H9 (cell line): ENCODE results near the gene LHFPL6. TPM values are rescaled to one million over a fixed set of nuclear protein-coding genes. Genes with fewer than 3 reads are reported as not detected.

Source experiments
- DNase-seq: peaks from one replicate; pipeline ENCODE4 v3.0.0-alpha.2; 2017
- H2AFZ ChIP-seq: one replicate; pipeline ENCODE4 v1.6.1; 2013; ENCODE audit warnings: mild to moderate bottlenecking, low read length, control low read depth, moderate library complexity
- H2AK5ac ChIP-seq: 2 replicates; pipeline ENCODE4 v1.6.1; 2013; ENCODE audit warnings: low read length, control low read depth, mixed read lengths; ENCODE audit not compliant: insufficient read length
- H2BK120ac ChIP-seq: one replicate; pipeline ENCODE4 v1.6.1; 2013; ENCODE audit warnings: low read depth, mild to moderate bottlenecking, low read length, control low read depth, inconsistent platforms; ENCODE audit not compliant: poor library complexity, severe bottlenecking
- H2BK12ac ChIP-seq: 2 replicates; pipeline ENCODE4 v1.6.1; 2013; ENCODE audit warnings: low read length, control low read depth, mixed read lengths, low read depth; ENCODE audit not compliant: insufficient read length
- H2BK15ac ChIP-seq: 2 replicates; pipeline ENCODE4 v1.6.1; 2013; ENCODE audit warnings: low read depth, low read length, control low read depth
- H2BK20ac ChIP-seq: one replicate; pipeline ENCODE4 v1.6.1; 2013; ENCODE audit warnings: low read depth, mild to moderate bottlenecking, low read length, control low read depth, inconsistent platforms; ENCODE audit not compliant: poor library complexity, severe bottlenecking
- H2BK5ac ChIP-seq: 2 replicates; pipeline ENCODE4 v1.6.1; 2013; ENCODE audit warnings: low read length, control low read depth, mixed read lengths; ENCODE audit not compliant: insufficient read length
- H3K14ac ChIP-seq: 2 replicates; pipeline ENCODE4 v1.6.1; 2013; ENCODE audit warnings: low read length, control low read depth; ENCODE audit not compliant: insufficient read depth
- H3K18ac ChIP-seq: 2 replicates; pipeline ENCODE4 v1.6.1; 2013; ENCODE audit warnings: low read depth, mild to moderate bottlenecking, mixed read lengths, low read length, control low read depth; ENCODE audit not compliant: insufficient read length
- H3K23ac ChIP-seq: 2 replicates; pipeline ENCODE4 v1.6.1; 2013; ENCODE audit warnings: low read length, control low read depth, mixed read lengths, low read depth; ENCODE audit not compliant: insufficient read length
- H3K23me2 ChIP-seq: 2 replicates; pipeline ENCODE4 v1.6.1; 2013; ENCODE audit warnings: low read depth, mild to moderate bottlenecking, mixed read lengths, low read length, control low read depth; ENCODE audit not compliant: insufficient read length, poor library complexity, severe bottlenecking
- H3K27ac ChIP-seq: 2 replicates; pipeline ENCODE4 v1.5.1; 2013; ENCODE audit warnings: low read length, control low read depth, mixed read lengths, low read depth; ENCODE audit not compliant: insufficient read length
- H3K27me3 ChIP-seq: 2 replicates; pipeline ENCODE4 v1.6.1; 2013; ENCODE audit warnings: low read length, control low read depth, inconsistent platforms; ENCODE audit not compliant: insufficient read depth
- H3K4ac ChIP-seq: 2 replicates; pipeline ENCODE4 v1.6.1; 2013; ENCODE audit warnings: low read depth, mild to moderate bottlenecking, control low read depth, inconsistent platforms, low read length, moderate library complexity
- H3K4me1 ChIP-seq: 2 replicates; pipeline ENCODE4 v1.6.1; 2013; ENCODE audit warnings: low read length, control low read depth, inconsistent platforms; ENCODE audit not compliant: insufficient read depth
- H3K4me2 ChIP-seq: 2 replicates; pipeline ENCODE4 v1.6.1; 2013; ENCODE audit warnings: low read length, control low read depth, mixed read lengths; ENCODE audit not compliant: insufficient read length, insufficient read depth
- H3K56ac ChIP-seq: 2 replicates; pipeline ENCODE4 v1.6.1; 2013; ENCODE audit warnings: low read depth, mild to moderate bottlenecking, mixed read lengths, low read length, control low read depth; ENCODE audit not compliant: insufficient read length
- H3K79me1 ChIP-seq: 2 replicates; pipeline ENCODE4 v1.6.1; 2013; ENCODE audit warnings: low read depth, mild to moderate bottlenecking, moderate library complexity, low read length, control low read depth, inconsistent platforms; ENCODE audit not compliant: insufficient read depth, poor library complexity, severe bottlenecking
- H3K79me2 ChIP-seq: 2 replicates; pipeline ENCODE4 v1.6.1; 2013; ENCODE audit warnings: low read length, control low read depth, inconsistent platforms; ENCODE audit not compliant: insufficient read depth
- H3K9ac ChIP-seq: 2 replicates; pipeline ENCODE4 v1.6.1; 2013; ENCODE audit warnings: low read length, control low read depth, mixed read lengths; ENCODE audit not compliant: insufficient read length; ENCODE audit errors: extremely low read depth
- H3K9me3 ChIP-seq: one replicate; pipeline ENCODE4 v1.6.1; 2013; ENCODE audit warnings: low read depth, low read length, inconsistent platforms; ENCODE audit not compliant: control insufficient read depth
- H3T11ph ChIP-seq: one replicate; pipeline ENCODE4 v1.6.1; 2013; ENCODE audit warnings: mild to moderate bottlenecking, low read length, control low read depth, inconsistent platforms
- H4K20me1 ChIP-seq: one replicate; pipeline ENCODE4 v1.6.1; 2013; ENCODE audit not compliant: control insufficient read depth, insufficient read length, insufficient read depth
- H4K5ac ChIP-seq: 2 replicates; pipeline ENCODE4 v1.6.1; 2013; ENCODE audit warnings: low read depth, mild to moderate bottlenecking, mixed read lengths, low read length, control low read depth; ENCODE audit not compliant: insufficient read length
- H4K8ac ChIP-seq: replicated peaks from 2 replicates; pipeline ENCODE4 v1.6.1; 2013; ENCODE audit warnings: low read length, control low read depth, mixed read lengths, low read depth; ENCODE audit not compliant: insufficient read length
- H4K91ac ChIP-seq: 2 replicates; pipeline ENCODE4 v1.6.1; 2013; ENCODE audit warnings: low read depth, mild to moderate bottlenecking, moderate library complexity, mixed read lengths, low read length, control low read depth; ENCODE audit not compliant: insufficient read length
- H3K27ac Mint-ChIP-seq, 3 experiments: 2 replicates in 2 of 3; 3 replicates in 1 of 3; pipeline ENCODE4 v1.8.0; 2020 to 2021; ENCODE audit warnings: mixed read lengths in 3 of 3, mild to moderate bottlenecking in 1 of 3, moderate library complexity in 1 of 3
- H3K27me3 Mint-ChIP-seq: 2 replicates; pipeline ENCODE4 v1.8.0; 2021; ENCODE audit warnings: low read depth, mild to moderate bottlenecking, moderate library complexity, mixed read lengths
- H3K36me3 Mint-ChIP-seq, 3 experiments: 2 replicates in 2 of 3; 3 replicates in 1 of 3; pipeline ENCODE4 v1.8.0; 2020 to 2021; ENCODE audit warnings: low read depth in 3 of 3, mixed read lengths in 3 of 3; ENCODE audit not compliant: insufficient read depth in 1 of 3
- H3K4me1 Mint-ChIP-seq, 2 experiments: 2 replicates each; pipeline ENCODE4 v1.8.0; 2020; ENCODE audit warnings: mixed read lengths in 2 of 2
- H3K4me3 Mint-ChIP-seq, 2 experiments: 2 replicates in 1 of 2; 3 replicates in 1 of 2; pipeline ENCODE4 v1.8.0; 2020 to 2021; ENCODE audit warnings: mild to moderate bottlenecking in 2 of 2, mixed read lengths in 2 of 2, moderate library complexity in 1 of 2
- H3K9me3 Mint-ChIP-seq, 2 experiments: 2 replicates in 1 of 2; 3 replicates in 1 of 2; pipeline ENCODE4 v1.8.0; 2020; ENCODE audit warnings: mild to moderate bottlenecking in 2 of 2, mixed read lengths in 2 of 2, moderate library complexity in 1 of 2
- CTCF ChIP-seq: fragments of 200-600 bp; sonication (generic); conservative IDR thresholded peaks from 3 replicates; pipeline ENCODE4 v1.8.0; 2021; ENCODE audit warnings: antibody characterized with exemption, mild to moderate bottlenecking
- WGBS: extraction: QIAGEN DNeasy Blood & Tissue Kit; methylation state at CpG from one replicate; pipeline ENCODE4 v1.1.7; 2013; ENCODE audit warnings: missing lambda C conversion rate, low lambda C conversion rate, mixed read lengths; ENCODE audit not compliant: insufficient read length; ENCODE audit errors: extremely low coverage; 5-methylcytosine and 5-hydroxymethylcytosine counted together
- total RNA-seq: library from RNA; stranded (reverse); gene quantifications from 2 replicates; pipeline ENCODE4 v1.2.1, GENCODE V29; 2021

Gene LHFPL6
- total RNA-seq, 1 experiment from 2014 or later = 3.5 TPM

- H3K9ac ChIP-seq = no peak overlapping the region
- no peak overlapping the region for H3K4ac ChIP-seq
- H3K79me2 ChIP-seq = no peaks in the 10 kb centered on the region
- H3K4me1 Mint-ChIP-seq = 0 out of 4 replicates have a peak, but pooled peaks cover 0 to 3% of the 10 kb centered on the region in 2 experiments
- TF ChIP-seq CTCF = no peak
- H3K18ac ChIP-seq = no peak overlapping the region
- no peak for DNase-seq
- no peak overlapping the region for H3K27ac Mint-ChIP-seq
- H3K27me3 ChIP-seq = no peaks in the 10 kb centered on the region
- H2BK20ac ChIP-seq = no peak overlapping the region
- no peaks in the 10 kb centered on the region for H3K79me1 ChIP-seq
- H3K9me3 ChIP-seq = no peaks in the 10 kb centered on the region
- H3K4me3 Mint-ChIP-seq = no peak overlapping the region
- H3K56ac ChIP-seq = no peak overlapping the region
- no peak overlapping the region for H4K8ac ChIP-seq
- WGBS = no CpG with 5 or more reads among the region's 3 CpGs
- H3T11ph ChIP-seq = no peak overlapping the region
- no peak overlapping the region for H2BK120ac ChIP-seq
- H4K5ac ChIP-seq = no peak overlapping the region
- H3K23ac ChIP-seq = no peak overlapping the region
- H4K91ac ChIP-seq = no peak overlapping the region
- no peaks in the 10 kb centered on the region for H3K4me1 ChIP-seq
- peaks cover 2% of the 10 kb centered on the region for H3K27me3 Mint-ChIP-seq
- 0 out of 7 replicates have a peak, but pooled peaks cover 0 to 2% (median 0%) of the 10 kb centered on the region in 3 experiments for H3K36me3 Mint-ChIP-seq
- H2BK15ac ChIP-seq = no peak overlapping the region
- H2BK5ac ChIP-seq = no peak overlapping the region
- no peaks in the 10 kb centered on the region; a peak in 1 of 5 replicates for H3K9me3 Mint-ChIP-seq
- H3K23me2 ChIP-seq = no peaks in the 10 kb centered on the region
- no peak overlapping the region for H2BK12ac ChIP-seq
- H3K14ac ChIP-seq = no peak overlapping the region
- no peak overlapping the region for H3K4me2 ChIP-seq
- H2AK5ac ChIP-seq = no peak overlapping the region
- no peak overlapping the region for H3K27ac ChIP-seq
- no peaks in the 10 kb centered on the region for H4K20me1 ChIP-seq
- no peak overlapping the region for H2AFZ ChIP-seq
Measured at GRCh38 chr13:39302820-39303219, 300.2 kb downstream of the LHFPL6 start.
